22Rv1 (cell line): ENCODE results near the gene TRIM63.

Source experiments
- ZFX ChIP-seq: fragments of 450-650 bp; IDR thresholded peaks from 2 replicates; pipeline ENCODE4 v1.6.1; 2017; ENCODE audit warnings: antibody characterized with exemption, borderline replicate concordance
- TF ChIP-seq, protein P1 (sequence below): fragments of 450-650 bp; IDR thresholded peaks from 2 replicates; pipeline ENCODE4 v1.5.1; 2017; ENCODE audit warnings: mild to moderate bottlenecking

GRCh38 chr1:26084844-26085243 lies 17.4 kb upstream of the TRIM63 start:
- TF ChIP-seq, protein P1, sequence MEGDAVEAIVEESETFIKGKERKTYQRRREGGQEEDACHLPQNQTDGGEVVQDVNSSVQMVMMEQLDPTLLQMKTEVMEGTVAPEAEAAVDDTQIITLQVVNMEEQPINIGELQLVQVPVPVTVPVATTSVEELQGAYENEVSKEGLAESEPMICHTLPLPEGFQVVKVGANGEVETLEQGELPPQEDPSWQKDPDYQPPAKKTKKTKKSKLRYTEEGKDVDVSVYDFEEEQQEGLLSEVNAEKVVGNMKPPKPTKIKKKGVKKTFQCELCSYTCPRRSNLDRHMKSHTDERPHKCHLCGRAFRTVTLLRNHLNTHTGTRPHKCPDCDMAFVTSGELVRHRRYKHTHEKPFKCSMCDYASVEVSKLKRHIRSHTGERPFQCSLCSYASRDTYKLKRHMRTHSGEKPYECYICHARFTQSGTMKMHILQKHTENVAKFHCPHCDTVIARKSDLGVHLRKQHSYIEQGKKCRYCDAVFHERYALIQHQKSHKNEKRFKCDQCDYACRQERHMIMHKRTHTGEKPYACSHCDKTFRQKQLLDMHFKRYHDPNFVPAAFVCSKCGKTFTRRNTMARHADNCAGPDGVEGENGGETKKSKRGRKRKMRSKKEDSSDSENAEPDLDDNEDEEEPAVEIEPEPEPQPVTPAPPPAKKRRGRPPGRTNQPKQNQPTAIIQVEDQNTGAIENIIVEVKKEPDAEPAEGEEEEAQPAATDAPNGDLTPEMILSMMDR, result no peak
- no peak for TF ChIP-seq ZFX
